Hepatocyte (in vitro differentiated cells): ENCODE measurements around the gene ATF3.

ENCODE experiments used
- EZH2 ChIP-seq: fragments of 200-600 bp; sonication (generic); IDR thresholded peaks from 2 replicates; pipeline ENCODE4 v1.6.1; 2016; ENCODE audit warnings: antibody characterized with exemption, mild to moderate bottlenecking, borderline replicate concordance
- EZH2phosphoT487 ChIP-seq: fragments of 200-600 bp; sonication (generic); IDR thresholded peaks from one replicate; pipeline ENCODE4 v1.6.1; 2018; ENCODE audit warnings: antibody characterized with exemption, mild to moderate bottlenecking, low read depth, moderate library complexity; ENCODE audit not compliant: unreplicated experiment, severe bottlenecking

- no peak for TF ChIP-seq EZH2phosphoT487
- TF ChIP-seq EZH2: no peak
Measured at GRCh38 chr1:212613440-212614335, 5.1 kb downstream of the ATF3 start.
